ENCODE measurements around the gene PCYT2.
"Not testable (repeated sequence)": the region's sequence is repeated elsewhere in the genome, so short reads cannot be mapped to it uniquely, and the experiment has no call there.

Gene PCYT2

DNA sequence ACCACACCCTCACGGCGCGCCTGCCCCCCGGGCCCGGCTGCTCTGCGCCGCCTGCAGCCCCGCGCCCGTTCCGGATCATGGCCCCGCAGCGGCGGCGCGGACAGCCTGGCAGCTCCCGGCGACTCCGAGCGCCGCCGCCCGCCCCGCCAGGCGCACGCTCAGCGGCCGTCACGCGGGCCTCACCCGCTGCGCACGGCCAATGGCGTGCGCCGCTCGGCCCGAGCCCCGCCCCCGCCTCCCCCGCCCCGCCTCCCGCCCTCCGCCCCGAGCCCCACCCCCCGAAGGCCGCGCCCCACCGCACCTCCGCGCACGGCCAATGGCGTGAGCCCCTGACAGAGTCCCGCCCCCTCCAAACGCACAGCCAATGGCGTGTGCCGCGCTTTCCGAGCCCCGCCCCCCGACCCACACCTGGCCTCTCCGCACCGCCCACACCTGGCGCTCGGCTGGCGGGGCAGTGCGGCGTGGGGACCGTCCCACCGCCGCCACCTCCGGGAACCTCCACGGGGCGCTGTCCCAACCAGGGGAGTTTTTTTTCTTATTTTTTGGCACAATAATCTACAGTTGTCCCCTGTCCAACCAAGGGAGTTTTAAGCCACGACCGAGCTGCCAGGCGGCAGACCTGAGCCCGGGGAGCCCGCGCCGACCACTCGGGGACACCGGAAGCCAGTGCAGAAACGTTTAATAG, at the start of gene PCYT2:
PCYT2 (minus strand) TSS at position 123 of the 685 bp plus-strand sequence; CDS start at position 79, 44 bp downstream.
- peak; percentile 47 to 55 for DNase-seq (ENCODE audit: low read depth in 2 of 2)

GRCh38 chr17:81960130-81960958, 49.1 kb upstream of the PCYT2 start:
- DNase-seq (ENCODE audit: low read depth in 2 of 2), result no peak

DNA sequence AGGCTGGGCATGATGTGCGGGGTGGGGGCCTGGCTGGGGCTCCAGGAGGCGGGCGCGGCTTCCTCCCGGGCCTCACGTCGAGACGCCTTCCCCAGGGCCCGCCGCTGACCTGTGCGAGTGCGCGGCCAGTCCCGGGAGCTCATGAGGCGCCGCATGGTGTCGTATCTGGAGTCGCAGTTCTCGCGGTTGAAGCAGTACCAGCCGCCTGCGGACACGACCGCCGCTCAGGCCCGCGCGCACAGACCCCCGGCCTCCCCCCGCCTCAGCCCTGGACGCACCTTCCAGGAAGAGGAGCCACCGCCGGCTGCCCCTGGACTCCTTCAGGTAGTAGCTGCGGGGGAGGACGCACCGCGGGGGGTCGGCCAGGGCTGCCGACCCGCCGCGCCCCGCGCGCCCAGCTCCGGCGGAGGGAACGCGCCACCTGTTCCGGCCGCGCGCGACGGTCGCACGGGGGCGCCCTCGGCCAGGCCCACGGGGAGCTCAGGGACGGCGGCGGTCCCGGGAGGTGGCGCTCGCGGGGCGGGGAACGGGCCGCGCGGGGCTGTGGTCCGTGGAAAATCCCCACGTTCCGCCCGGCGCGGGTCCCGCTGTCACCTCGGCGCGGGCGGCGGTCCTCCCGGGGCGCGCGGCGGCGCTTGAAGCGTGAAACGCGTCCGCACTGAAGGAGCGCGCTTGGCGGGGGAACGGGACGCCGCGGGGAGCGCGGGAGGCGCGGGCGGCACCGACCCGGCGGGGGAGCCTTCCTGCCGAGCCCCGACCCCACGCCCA, 48.3 kb upstream of the PCYT2 start:
- no peak for DNase-seq (ENCODE audit: low read depth in 2 of 2)

- no peak for DNase-seq (ENCODE audit: low read depth in 2 of 2)
Observed at GRCh38 chr17:81958633-81959342, 47.6 kb upstream of the PCYT2 start.

GRCh38 chr17:81957691-81958432, 46.7 kb upstream of the PCYT2 start:
- no peak for DNase-seq (ENCODE audit: low read depth in 2 of 2)

GRCh38 chr17:81956607-81957589, 45.7 kb upstream of the PCYT2 start:
- no peak for DNase-seq (ENCODE audit: low read depth in 2 of 2)

DNA sequence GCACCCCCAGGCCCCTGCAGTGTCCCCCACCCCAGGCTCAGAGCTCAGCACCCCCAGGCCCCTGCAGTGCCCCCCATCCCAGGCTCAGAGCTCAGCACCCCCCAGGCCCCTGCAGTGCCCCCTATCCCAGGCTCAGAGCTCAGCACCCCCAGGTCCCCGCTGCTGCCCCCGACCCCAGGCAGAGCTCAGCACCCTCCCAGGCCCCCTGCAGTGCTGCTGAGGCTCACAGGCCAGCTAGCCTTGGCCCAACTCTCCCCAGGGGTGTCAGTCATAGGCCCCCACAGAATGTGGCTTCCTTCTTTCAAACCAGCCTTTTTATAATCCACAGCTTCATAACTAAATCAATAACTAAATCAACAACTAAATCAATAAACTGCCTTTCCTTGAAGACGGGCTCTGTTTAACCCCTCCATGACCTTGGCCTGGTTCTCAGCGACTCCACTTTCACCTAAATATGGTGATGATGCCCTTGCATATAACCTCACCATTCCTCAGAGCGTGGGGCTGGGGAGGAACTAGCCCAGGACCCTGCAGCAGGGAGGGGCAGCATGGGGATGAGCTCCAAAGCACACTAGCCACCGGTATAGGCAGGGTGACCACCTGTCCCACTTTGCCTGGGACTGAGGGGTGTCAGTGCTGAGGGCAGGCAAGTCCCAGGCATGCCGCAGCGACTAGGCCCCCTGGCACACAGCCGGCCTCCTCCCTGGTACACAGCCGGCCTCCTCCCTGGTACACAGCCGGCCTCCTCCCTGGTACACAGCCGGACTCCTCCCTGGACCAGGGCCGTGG, 44.8 kb upstream of the PCYT2 start:
- no peak for DNase-seq (ENCODE audit: low read depth in 2 of 2)

- DNase-seq (ENCODE audit: low read depth in 2 of 2), result no peak
Observed at GRCh38 chr17:81955058-81955681, 44.0 kb upstream of the PCYT2 start.

GRCh38 chr17:81954131-81955057, 43.2 kb upstream of the PCYT2 start:
- DNase-seq (ENCODE audit: low read depth in 2 of 2), result no peak

GRCh38 chr17:81953443-81953842, 42.2 kb upstream of the PCYT2 start:
- not testable (repeated sequence) for DNase-seq (ENCODE audit: low read depth in 2 of 2)

DNA sequence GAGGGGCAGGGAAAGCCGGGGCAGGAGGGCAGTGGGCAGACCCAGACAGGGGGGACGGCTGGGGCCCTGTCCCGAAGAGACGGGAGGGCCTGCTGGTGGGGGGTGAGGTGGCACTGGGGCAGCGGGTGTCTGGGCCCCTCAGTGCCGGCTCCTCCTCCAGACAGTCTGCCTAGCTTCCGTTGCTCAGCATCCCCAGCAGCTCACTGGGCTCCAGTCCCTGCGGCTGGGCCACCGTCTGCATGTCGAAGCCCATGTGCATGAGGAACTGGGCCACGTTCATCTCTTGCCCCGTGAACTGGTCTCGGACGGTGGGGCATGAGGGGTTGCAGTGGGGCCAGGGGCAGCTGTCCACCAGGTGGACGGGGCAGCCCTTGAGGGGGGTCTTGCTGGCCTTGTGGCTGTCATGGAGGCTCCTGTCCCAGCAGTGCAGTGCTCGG, 41.6 kb upstream of the PCYT2 start:
- no peak for DNase-seq (ENCODE audit: low read depth in 2 of 2)

- no peak for DNase-seq (ENCODE audit: low read depth in 2 of 2)
Observed at GRCh38 chr17:81951785-81952684, 40.8 kb upstream of the PCYT2 start.

DNA sequence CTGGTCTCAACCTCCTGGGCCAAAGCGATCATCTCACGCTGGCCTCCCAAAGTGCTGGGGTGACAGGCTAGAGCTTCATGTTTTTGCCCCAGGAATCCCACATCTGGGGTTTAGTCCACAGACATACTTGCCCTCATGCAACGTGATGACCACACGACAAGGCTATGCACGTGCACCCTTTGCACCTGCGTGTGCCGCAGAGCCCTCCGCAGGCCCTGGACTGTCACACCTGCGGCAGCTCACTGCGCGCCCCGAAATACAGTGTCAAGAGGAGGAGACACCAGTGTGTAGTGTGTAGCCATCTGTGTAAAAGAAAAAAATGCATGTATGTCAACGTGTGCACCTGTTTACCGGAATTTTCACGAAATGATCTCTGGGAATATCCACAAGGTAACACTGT, 39.3 kb upstream of the PCYT2 start:
- DNase-seq (ENCODE audit: low read depth in 2 of 2), result no peak

- no peak for DNase-seq (ENCODE audit: low read depth in 2 of 2)
Observed at GRCh38 chr17:81948635-81949378, 37.6 kb upstream of the PCYT2 start.

- DNase-seq (ENCODE audit: low read depth in 2 of 2), result no peak
Observed at GRCh38 chr17:81947189-81947588, 36.0 kb upstream of the PCYT2 start, which contains the start of gene MYADML2. Gene MYADML2, minus strand, starts transcription at chr17:81947233. Its CDS starts 5,492 bp downstream, at chr17:81941741.
